Measurements from ENCODE around the gene SF3B2.

GRCh38 chr11:66063900-66064299 is 11.7 kb downstream of the SF3B2 start:
- TF ChIP-seq POLR2AphosphoS5 (IDR thresholded peaks at IDR 0.05; ENCODE audit: borderline replicate concordance, low read depth, low read length): no peak
- no peak for TF ChIP-seq EZH2 (IDR thresholded peaks at IDR 0.05)

All from SK-N-MC (cell line).